Gastroesophageal sphincter (tissue), 4 donors: ENCODE data around the gene CADM1. TPM values are rescaled to one million over a fixed set of nuclear protein-coding genes. Genes with fewer than 3 reads are reported as not detected.

Experiments used
- ATAC-seq: fragments of 150-250 bp; one replicate; pipeline ENCODE4 v1.9.1; 2016; ENCODE audit warnings: mild to moderate bottlenecking, moderate library complexity
- H3K27ac ChIP-seq, 4 donors: fragments of 200-600 bp; sonication (generic) in 3 of 4; 1 replicate in 3 of 4; 2 replicates in 1 of 4; pipeline ENCODE4 v1.5.1; 2016 to 2019
- H3K27me3 ChIP-seq: fragments of 200-600 bp; sonication (generic); one replicate; pipeline ENCODE4 v1.5.1; 2019
- H3K36me3 ChIP-seq, 2 donors: fragments of 200-600 bp; sonication (generic); one replicate each; pipeline ENCODE4 v1.5.1; 2019; ENCODE audit warnings: control low read depth in 1 of 2
- H3K4me1 ChIP-seq, 3 donors: fragments of 200-600 bp; sonication (generic); 1 replicate in 2 of 3; 2 replicates in 1 of 3; pipeline ENCODE4 v1.5.1; 2016 to 2019; ENCODE audit warnings: control low read depth in 2 of 3
- H3K4me3 ChIP-seq, 2 donors: fragments of 200-600 bp; sonication (generic); one replicate each; pipeline ENCODE4 v1.5.1; 2019; ENCODE audit warnings: mild to moderate bottlenecking in 1 of 2, moderate library complexity in 1 of 2
- H3K9me3 ChIP-seq, 3 donors: fragments of 200-600 bp; sonication (generic); one replicate each; pipeline ENCODE4 v1.5.1; 2017 to 2019; ENCODE audit warnings: control low read depth in 2 of 3
- CTCF ChIP-seq, 4 experiments: fragments of 200-600 bp in 2 of 4; fragments of 450-650 bp in 2 of 4; sonication (generic) in 1 of 4; IDR thresholded peaks; one replicate each; pipeline ENCODE4 v1.5.1; 2017 to 2019; ENCODE audit warnings: antibody characterized with exemption in 4 of 4, mild to moderate bottlenecking in 2 of 4, moderate library complexity in 2 of 4
- EP300 ChIP-seq: sonication (generic); formaldehyde crosslinking; IDR thresholded peaks from one replicate; pipeline ENCODE4 v1.6.1; 2017; ENCODE audit warnings: antibody characterized with exemption, mild to moderate bottlenecking
- POLR2A ChIP-seq, 2 donors: fragments of 450-650 bp; IDR thresholded peaks; one replicate each; pipeline ENCODE4 v1.6.1; 2017; ENCODE audit warnings: antibody characterized with exemption in 2 of 2, mild to moderate bottlenecking in 2 of 2, moderate library complexity in 1 of 2
- POLR2AphosphoS5 ChIP-seq: sonication (generic); formaldehyde crosslinking; IDR thresholded peaks from one replicate; pipeline ENCODE4 v1.6.1; 2017; ENCODE audit warnings: antibody characterized with exemption
- WGBS, 2 donors: methylation state at CpG; one replicate each; pipeline ENCODE4 v1.1.5; 2018; ENCODE audit warnings: low coverage in 1 of 2; 5-methylcytosine and 5-hydroxymethylcytosine counted together
- total RNA-seq, 4 donors: library from RNA; depleted of rRNA; stranded (reverse); fragments of >200 nt; gene quantifications; one replicate each; pipeline ENCODE4 v1.1.0, GENCODE V29; 2016

CADM1 gene
- total RNA-seq, 4 donors from 2014 or later = 10.4 to 23.5 (median 17.1) TPM

- ATAC-seq = no peak
Measured at GRCh38 chr11:115298300-115299012, 205.8 kb downstream of the CADM1 start.

DNA sequence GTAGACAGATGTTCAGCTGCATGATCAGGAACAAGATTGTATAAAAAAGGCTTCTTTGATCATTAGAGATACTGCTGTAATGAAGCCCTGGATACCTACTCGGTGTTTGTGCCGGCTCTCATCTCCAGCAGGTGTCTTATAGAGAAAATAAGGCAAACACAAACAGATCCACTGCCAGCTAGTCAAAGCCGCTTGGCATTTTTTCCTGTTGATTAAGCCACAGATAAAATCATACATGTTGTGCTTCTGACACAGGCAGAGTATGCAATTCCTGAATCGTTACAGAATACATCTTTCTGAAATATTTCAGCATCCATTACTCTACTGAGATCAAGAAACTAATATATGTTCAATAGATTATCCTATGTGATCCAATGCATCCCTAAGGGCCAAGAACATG is 206.9 kb downstream of the CADM1 start:
- Histone ChIP-seq H3K4me1 (no peaks in the 10 kb centered on the region), H3K4me3 (no peak overlapping the region), H3K27ac (no peak overlapping the region), H3K27me3 (no peaks in the 10 kb centered on the region), H3K36me3 (no peaks in the 10 kb centered on the region), H3K9me3 (no peaks in the 10 kb centered on the region)
- no peak for ATAC-seq
- TF ChIP-seq POLR2AphosphoS5 (no peak), CTCF (IDR thresholded peaks at IDR 0.05) (no peak), POLR2A (IDR thresholded peaks at IDR 0.05) (no peak), EP300 (no peak)
- 67 to 79% methylated on average over 1 to 4 of the region's 4 CpGs for WGBS, 2 donors

More at GRCh38 chr11:115298300-115299012, 205.8 kb downstream of the CADM1 start:
- H3K4me1 ChIP-seq = no peaks in the 10 kb centered on the region
- no peaks in the 10 kb centered on the region for H3K27me3 ChIP-seq
- H3K4me3 ChIP-seq = no peak overlapping the region
- H3K36me3 ChIP-seq = no peaks in the 10 kb centered on the region
- TF ChIP-seq POLR2A (IDR thresholded peaks at IDR 0.05) (no peak), CTCF (IDR thresholded peaks at IDR 0.05) (no peak), POLR2AphosphoS5 (no peak), EP300 (no peak)
- WGBS, 2 donors = 69 to 90% methylated on average over 6 to 8 of the region's 8 CpGs
- no peak overlapping the region for H3K27ac ChIP-seq
- H3K9me3 ChIP-seq = no peaks in the 10 kb centered on the region

DNA sequence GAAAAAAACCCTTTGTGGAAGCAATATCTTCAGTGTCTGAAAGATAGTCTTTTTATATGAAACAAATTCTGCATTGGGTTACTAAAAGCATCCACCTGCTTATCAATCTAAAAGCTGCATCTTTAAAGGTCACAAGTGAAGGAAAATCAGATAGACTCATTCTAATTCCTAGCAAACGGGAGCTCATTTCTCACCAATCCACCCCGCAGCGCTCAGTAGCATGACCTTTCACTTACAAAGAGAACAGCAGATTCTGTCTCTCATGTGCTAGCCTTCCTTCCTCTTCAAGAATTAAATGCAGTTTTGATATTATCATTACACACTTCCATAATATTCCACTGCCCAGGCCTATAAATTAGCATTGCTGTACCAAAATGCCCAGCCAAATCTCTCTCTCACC is 212.9 kb downstream of the CADM1 start:
- 72 to 83% methylated on average over 3 of the region's 3 CpGs for WGBS, 2 donors
- Histone ChIP-seq H3K4me1 (no peaks in the 10 kb centered on the region), H3K9me3 (no peaks in the 10 kb centered on the region), H3K27ac (no peak overlapping the region), H3K36me3 (no peaks in the 10 kb centered on the region), H3K27me3 (no peaks in the 10 kb centered on the region), H3K4me3 (no peak overlapping the region)
- TF ChIP-seq EP300 (no peak), POLR2AphosphoS5 (no peak), POLR2A (IDR thresholded peaks at IDR 0.05) (no peak), CTCF (IDR thresholded peaks at IDR 0.05) (no peak)
- no peak for ATAC-seq

DNA sequence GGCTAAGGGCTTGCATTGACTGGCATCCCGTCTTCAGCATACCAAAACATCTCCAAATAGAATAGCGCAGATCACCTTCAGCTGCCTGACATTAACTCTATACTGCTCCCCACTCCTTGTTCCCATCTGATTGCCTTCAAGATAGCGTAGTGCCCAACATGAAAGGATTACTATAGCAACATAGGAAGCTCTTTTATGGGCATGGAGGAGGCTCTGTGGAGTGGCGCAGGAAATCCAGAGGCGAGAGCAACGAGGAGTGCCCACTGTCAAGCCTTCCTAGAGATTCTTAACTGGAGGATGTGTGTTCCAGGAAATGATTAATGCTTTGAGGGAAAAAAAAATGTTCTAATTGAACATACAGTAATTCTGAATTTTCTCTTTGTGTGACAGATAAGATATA is 213.3 kb downstream of the CADM1 start:
- Histone ChIP-seq H3K27ac (no peak overlapping the region), H3K9me3 (no peaks in the 10 kb centered on the region), H3K4me1 (no peaks in the 10 kb centered on the region), H3K4me3 (no peak overlapping the region), H3K27me3 (no peaks in the 10 kb centered on the region), H3K36me3 (no peaks in the 10 kb centered on the region)
- no peak for ATAC-seq
- TF ChIP-seq POLR2AphosphoS5 (no peak), CTCF (IDR thresholded peaks at IDR 0.05) (no peak), EP300 (no peak), POLR2A (IDR thresholded peaks at IDR 0.05) (no peak)
- WGBS, 2 donors = 72 to 89% methylated on average over 3 to 6 of the region's 6 CpGs

DNA sequence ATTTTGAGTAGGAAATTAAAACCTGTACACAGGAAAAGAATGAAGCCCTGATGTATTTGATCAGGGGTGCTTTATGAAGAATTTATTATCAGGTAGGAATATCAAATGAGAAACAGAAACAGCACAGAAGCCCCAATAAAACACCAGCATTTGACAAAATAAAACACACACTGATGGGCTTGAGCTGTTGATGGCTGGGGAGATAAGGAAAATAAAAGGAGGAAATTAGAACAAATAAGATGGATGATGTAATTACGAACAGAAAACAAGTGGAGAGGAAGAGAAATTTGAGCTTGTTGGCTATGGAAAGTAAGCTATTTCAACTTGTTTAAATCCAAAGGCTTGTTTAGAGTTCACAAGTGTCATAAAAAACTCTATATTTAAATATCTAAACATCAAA is 213.7 kb downstream of the CADM1 start:
- Histone ChIP-seq H3K27me3 (no peaks in the 10 kb centered on the region), H3K9me3 (no peaks in the 10 kb centered on the region), H3K4me3 (no peak overlapping the region), H3K36me3 (no peaks in the 10 kb centered on the region), H3K27ac (no peak overlapping the region), H3K4me1 (no peaks in the 10 kb centered on the region)
- no peak for ATAC-seq
- 53 to 62% methylated on average over 1 of the region's 1 CpG for WGBS, 2 donors
- TF ChIP-seq POLR2AphosphoS5 (no peak), POLR2A (IDR thresholded peaks at IDR 0.05) (no peak), EP300 (no peak), CTCF (IDR thresholded peaks at IDR 0.05) (no peak)
